ENCODE measurements around the gene SAFB.
A peak's percentile ranks its signal among the peaks of the same experiment; 100 is the strongest.
"Not testable (repeated sequence)": the region's sequence is repeated elsewhere in the genome, so short reads cannot be mapped to it uniquely, and the experiment has no call there.

The SAFB gene

DNA sequence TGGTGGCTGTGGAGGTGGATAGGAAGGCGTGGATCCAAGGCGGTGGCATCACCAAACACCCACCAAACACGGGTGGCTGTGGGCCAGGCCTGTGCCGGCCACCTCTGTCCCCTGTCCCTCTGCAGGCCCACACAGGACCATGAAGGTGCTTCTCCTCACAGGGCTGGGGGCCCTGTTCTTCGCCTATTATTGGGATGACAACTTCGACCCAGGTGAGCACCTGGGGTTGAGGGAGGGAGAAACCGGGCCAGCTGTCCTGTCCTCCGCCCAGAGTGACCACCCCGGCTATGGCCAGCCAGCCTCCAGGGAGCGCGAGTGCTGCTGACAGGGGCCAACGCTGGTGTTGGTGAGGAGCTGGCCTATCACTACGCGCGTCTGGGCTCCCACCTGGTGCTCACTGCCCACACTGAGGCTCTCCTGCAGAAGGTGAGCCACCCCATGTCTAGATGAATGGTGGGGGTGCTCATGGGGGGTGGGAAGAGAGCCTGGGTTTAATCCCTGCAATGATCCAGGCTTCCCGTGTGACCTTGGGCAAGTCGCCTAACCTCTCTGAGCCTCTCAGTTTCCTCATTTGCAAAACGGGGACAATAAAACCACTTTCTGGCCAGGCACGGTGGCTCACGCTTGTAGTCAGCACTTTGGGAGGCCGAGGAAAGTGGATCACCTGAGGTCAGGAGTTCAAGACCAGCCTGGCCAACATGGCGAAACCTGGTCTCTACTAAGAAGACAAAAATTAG lies 62.0 kb downstream of the SAFB start:
- no peak for DNase-seq (ENCODE audit: low spot score)

DNA sequence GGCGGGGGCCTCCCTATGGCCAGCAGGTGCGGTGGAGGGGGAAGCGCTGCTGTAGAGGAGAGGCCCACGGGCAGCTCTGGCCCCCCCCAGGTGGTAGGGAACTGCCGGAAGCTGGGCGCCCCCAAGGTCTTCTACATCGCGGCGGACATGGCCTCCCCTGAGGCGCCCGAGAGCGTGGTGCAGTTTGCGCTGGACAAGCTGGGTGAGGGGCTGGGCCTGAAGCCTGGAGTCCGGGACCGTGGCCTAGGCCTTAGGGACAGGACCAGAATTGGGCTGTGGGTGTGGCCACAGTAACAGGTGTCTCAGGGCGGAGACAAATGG lies 63.4 kb downstream of the SAFB start:
- DNase-seq (ENCODE audit: low spot score), result no peak

DNA sequence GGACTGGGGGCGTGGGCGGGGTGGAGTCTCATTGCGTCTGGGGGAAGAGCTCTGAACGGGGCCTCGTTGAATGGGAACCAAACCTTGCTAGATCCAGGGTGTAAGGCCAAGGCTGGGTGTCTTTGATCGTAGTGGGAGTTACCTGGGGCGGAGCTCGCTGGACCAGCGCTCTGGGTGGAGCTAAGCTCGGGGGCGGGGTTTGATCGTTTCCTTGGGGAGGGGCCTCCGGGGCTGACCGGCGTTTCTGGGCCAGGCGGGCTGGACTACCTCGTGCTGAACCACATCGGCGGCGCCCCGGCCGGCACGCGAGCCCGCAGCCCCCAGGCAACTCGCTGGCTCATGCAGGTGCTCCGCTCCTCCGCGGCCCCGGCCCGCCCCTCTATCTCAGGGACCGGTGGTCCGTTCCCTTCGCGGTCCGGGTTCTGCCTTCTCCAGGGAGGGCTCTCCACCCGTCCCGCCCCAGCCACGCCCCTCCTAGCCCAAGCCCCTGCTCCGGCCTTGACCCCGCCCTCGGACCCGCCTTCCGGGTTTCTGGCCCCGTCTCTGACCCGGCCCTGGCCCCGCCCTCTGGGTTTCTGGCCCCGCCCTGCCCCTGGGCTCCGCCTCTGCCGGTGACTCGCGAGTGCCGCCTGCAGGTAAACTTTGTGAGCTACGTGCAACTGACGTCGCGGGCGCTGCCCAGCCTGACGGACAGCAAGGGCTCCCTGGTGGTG lies 63.9 kb downstream of the SAFB start:
- DNase-seq (ENCODE audit: low spot score), result peak; percentile 91

DNA sequence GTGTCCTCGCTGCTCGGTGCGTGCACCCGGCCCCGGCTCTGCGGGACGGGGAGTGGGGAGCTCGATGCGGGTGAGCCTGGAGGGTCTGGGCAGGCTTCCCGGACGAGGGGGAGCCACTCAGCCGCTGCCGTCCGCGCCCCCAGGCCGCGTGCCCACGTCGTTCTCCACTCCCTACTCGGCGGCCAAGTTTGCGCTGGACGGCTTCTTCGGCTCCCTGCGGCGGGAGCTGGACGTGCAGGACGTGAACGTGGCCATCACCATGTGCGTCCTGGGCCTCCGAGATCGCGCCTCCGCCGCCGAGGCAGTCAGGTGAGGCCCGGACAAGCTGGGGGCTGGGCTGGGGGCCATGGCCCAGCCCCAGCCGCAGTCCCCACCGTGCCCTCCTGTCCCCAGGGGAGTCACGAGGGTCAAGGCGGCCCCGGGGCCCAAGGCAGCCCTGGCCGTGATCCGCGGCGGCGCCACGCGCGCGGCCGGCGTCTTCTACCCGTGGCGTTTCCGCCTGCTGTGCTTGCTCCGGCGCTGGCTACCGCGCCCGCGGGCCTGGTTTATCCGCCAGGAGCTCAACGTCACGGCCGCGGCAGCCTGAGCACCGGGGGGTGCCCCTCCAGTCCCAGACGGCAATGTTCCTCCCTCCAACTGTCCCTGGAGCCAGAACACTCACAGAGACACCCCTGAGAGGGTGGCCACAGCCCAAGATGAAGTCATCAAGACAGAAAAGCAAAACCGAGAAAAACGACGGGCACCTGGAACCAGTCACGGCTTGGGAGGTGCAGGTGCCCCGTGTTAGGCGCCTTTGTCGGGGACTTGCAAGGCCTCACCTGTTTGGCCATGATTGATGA lies 64.7 kb downstream of the SAFB start:
- DNase-seq (ENCODE audit: low spot score), result no peak

DNA sequence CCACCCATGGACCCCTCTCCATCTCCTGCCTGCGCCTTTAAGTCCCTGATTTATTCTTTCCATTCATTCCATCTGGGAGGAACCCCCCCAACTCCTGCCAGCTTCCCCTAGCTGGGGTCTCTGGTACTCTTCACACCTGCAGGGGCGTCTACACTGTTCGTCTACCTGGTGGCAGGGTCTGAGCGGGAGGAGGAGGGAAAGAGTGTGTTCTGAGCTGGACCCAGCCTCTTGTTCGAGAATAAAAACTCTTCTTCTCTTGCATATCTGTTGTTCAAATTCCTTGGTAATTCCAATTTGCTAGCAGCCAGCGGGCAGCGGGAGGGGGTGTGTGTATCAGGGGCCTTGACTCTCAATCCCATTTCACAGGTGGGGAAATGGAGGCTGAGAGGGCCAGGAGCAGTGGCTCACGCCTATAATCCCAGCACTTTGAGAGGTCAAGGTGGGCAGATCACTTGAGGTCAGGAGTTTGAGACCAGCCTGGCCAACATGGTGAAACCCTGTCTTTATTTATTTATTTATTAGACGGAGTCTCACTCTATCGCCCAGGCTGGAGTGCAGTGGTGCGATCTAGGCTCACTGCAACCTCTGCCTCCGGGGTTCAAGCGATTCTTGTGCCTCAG lies 65.5 kb downstream of the SAFB start:
- DNase-seq (ENCODE audit: low spot score), result not testable (repeated sequence)

DNA sequence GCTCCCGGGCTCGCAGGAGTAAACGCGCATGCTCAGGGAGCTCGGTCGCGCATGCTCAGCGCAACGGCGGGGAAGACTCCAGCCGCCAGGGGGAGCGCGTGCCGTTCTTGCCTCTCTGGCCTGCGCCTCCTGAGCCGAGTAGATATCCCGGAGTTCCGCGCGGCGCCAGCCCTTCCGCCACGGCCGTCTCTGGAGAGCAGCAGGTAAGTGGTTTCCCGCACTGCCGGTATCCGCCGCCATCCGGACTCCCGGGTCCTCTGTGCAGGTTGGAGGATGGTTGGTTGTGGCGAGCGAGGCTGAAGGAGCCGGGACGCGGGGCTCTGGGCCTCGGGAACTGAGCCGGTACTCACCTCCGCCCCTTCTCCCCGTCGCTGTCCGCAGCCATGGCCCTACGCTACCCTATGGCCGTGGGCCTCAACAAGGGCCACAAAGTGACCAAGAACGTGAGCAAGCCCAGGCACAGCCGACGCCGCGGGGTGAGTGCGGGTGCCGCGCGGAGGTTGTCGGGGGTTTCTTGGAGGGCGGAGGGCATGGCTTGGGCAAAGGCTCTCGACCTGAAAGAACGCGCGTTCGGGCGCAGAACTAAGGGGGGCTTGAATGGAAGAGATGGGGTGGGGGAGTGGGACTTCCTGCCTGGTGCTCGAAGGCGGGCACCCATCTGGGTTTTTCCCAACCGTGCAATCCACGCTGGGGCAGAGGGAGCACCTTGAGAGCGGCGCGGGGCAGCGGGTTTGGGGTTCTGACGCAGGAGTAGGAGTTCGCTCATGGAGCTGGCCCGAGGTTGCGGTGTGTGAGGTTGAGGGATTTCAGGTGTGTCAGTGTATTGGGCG lies 67.5 kb downstream of the SAFB start, which contains the start of gene RPL36:
Gene RPL36, plus strand, starts transcription at position 171 of the 830 bp plus-strand sequence. Its CDS starts 213 bp downstream, at position 384.
- DNase-seq (ENCODE audit: low spot score), result peak; percentile 96

DNA sequence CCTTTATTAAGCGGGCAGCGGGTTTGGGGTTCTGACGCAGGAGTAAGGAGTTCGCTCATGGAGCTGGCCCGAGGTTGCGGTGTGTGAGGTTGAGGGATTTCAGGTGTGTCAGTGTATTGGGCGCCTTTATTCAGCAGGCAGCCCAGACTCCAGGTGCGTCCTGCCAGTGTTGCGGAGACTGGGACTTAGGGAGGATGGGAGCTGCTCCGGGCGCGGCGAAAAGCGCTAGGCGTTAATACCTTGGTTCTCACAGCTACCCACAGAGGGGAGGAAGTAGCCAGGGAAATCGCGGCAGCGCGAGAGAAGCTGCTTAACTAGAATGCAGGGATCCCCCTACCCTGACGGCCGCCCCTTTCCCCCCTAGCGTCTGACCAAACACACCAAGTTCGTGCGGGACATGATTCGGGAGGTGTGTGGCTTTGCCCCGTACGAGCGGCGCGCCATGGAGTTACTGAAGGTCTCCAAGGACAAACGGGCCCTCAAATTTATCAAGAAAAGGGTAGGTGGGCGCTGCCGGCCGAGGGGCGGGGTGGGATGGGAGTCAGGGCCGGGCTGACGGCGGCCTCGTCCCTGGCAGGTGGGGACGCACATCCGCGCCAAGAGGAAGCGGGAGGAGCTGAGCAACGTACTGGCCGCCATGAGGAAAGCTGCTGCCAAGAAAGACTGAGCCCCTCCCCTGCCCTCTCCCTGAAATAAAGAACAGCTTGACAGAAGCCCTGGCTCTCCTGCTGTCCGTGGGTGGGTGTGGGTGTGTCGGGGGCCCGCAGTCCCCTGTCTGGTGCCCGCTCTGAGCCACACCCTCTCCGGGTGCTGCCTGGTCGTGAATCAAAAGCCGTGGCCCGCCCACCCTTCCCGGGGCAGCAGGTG lies 68.3 kb downstream of the SAFB start:
- DNase-seq (ENCODE audit: low spot score), result peak; percentile 52

DNA sequence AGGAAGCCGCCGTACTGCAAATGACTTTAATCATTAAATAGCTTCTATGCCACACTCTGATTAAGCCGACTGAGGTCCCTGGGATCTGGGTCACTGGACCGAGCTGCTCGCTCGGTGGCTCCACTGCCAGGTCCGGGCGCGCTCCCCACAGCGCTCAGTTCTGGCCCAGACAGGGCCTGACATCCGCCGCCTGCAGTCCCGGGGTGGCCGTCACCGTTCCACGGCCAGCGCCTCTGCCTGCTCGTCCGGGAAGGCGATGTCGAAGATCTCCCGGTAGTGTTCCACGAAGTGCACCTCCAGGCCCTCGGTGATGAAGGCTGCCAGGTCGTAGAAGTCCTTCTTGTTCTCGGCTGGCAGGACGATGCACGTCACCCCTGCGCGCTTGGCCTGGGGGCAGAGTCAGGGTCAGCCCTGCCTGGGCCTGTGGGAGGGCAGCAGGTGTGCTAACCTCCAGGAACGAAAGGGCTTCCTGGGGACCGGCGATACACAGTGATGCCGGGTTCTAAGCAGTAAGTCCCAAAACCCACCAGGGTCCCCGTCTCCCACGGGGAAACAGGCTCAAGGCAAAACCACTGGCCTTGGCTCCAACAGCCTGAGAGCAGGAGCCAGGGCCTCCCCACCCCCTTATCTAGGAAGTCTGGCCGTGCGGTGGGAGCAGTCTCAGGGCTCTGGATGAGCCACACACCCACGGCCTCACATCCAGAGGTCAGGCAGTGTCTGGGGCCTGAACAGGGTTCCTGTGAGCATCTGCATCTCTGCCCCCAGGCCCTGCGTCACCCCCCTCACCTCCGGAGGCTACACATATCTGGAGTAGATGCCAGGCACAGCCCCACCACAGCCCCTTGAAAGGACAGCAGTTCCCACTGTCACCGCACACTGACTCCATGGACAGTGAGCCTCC lies 69.2 kb downstream of the SAFB start:
- DNase-seq (ENCODE audit: low spot score), result no peak

DNA sequence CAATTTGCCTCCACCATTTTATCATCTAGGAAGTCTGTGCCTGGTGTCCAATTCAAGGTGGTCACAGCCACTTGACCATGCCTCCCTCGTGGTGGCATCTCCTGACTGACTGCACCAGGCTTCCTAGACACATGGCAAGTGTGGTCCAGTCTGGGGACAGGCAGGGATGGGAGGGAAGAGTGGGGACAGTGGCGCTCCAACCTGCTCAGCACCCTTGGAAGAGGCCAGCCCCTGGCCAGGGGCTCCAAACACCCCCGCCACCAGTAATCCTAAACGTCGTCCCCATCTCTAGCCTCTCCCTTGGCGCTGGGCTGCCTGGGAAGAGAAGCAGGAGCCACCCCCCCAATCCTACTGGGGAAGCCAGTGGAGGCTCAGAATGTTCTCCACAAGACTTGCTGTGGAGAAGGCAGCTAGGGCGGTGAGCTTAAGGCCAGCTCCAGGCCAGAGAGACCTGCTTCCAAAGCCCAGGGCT lies 69.9 kb downstream of the SAFB start:
- no peak for DNase-seq (ENCODE audit: low spot score)

DNA sequence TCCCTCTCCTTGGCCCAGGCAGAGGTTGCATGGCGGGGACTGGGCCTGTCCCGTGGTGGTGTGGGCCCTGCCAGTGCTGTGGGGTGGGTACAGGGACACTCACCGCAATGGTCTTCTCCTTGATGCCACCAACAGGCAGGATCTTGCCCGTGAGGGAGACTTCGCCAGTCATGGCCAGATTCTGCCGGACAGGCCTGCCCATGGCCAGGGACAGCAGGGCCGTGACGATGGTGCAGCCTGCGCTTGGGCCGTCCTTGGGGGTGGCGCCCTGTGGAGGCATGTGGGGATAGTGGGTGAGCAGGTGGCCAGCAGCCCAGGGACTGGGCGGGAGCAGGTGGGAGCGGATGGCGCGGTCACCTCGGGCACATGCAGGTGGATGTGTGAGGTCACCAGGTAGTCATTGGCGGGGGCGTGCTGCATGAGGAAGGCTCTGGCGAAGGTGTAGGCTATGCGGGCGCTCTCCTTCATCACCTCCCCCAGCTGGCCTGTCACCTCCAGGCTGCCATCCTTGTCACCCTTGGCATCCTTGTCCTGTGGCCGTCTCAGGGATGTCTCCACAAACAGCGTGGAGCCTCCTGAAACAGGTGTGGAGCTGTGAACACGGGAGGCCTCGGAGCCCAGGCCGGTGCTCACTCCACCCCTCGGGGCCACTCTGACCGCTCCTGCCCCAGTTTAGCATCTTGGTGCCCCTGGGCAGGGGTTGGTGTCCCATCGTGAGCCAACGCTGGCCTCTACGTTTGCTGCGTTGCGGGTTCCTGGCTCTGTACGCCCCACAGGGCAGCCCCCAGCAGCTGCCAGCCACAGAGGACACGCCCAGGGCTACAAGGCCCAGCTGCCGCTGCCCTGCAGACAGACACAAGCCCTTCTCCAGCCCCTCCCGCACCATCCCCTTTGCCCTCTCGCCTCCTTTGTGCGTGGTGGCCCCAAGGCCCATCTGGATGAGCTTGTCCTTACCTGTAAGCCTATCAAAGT lies 70.6 kb downstream of the SAFB start:
- DNase-seq (ENCODE audit: low spot score), result no peak

DNA sequence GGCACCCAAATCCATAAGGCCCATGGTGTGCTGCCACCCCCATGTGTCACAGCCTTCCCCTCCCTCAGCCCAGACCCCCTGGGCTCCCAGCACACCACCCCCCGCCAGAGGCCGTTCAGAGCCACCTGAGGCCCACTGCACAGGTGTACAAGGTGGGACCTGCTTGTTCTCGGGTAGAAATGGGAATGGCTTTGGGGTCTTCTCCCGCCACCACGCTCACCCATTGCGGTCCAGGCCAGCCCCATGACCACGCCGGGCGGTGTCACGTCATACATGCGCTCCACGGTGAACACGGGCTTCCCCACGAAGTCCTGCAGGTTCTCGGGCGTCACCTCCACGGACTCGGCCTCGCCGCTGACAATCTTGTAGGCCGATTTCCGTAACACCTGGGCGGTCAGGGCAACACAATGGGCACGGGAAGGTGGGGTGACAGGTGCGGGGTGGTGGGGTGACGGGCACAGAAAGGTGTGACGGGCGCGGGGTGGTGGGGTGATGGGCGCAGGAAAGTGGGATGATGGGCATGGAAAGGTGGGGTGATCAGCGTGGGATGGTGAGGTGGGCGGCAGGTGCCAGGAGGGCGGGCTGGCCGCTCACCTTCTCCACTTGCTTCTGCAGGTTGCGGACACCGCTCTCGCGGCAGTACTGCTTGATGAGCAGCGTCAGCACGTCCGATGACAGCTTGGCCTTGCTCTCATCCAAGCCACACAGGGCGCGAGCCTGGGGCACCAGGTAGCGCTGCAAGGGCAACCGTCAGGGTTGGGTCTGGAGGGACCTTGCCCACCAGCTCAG lies 71.5 kb downstream of the SAFB start:
- no peak for DNase-seq (ENCODE audit: low spot score)

DNA sequence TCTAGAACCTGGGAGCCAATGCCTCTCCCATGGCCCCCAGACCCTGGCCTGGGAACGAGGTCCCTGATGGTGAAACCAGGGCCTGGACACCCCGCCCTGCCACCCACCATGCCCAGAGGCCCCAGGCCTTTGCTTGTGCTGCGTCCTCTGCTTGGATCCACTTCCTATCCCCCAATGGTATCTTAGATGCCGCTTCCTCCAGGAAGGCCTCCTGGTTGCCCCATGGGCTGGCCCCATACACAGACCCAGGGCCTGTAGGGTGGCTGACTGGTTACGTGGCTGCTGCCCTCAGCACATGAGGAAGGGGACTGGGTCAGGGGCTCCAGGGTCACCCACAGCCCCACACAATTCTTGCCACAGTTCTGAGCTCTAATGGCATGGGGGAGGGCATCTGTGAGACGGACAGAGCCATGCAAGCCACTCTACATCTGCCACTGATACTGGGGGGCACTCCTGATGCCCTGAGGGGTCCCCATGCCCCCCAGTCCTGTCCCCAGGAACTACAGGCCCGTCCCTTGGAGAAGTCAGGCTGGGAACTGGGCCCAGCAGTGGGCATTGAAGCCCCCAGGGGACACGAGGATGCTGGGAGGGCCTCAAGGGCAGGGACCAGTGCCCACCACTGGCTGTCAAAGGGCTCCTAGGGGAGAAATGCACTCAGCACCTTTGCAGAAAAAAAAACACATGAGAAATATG lies 72.2 kb downstream of the SAFB start:
- DNase-seq (ENCODE audit: low spot score), result no peak

DNA sequence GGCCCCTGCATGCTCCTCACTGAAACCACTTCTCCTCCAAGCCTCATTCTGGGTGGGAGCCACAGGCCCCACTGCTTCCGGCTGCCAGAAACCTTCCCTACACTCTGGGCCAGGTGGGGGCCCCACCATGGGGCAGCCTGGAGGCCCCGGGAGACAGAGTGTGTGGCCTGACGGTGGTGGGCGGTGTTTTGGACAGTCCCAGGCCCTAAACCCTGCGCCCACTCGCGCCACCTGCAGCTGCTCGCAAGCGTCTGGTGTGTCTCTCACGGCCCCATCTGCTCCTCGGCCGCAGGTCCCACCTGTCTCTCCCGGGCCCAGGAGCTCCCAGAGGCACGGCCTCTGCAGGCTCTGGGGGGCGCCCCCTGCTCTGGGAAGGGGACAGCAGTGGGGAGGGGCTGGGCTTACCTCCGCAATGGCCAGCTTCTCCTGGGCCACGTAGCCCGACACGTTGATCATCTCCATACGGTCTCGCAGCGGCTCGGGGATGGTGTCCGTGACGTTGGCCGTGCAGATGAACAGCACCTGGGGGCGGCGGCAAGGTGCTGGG lies 72.8 kb downstream of the SAFB start:
- no peak for DNase-seq (ENCODE audit: low spot score)

DNA sequence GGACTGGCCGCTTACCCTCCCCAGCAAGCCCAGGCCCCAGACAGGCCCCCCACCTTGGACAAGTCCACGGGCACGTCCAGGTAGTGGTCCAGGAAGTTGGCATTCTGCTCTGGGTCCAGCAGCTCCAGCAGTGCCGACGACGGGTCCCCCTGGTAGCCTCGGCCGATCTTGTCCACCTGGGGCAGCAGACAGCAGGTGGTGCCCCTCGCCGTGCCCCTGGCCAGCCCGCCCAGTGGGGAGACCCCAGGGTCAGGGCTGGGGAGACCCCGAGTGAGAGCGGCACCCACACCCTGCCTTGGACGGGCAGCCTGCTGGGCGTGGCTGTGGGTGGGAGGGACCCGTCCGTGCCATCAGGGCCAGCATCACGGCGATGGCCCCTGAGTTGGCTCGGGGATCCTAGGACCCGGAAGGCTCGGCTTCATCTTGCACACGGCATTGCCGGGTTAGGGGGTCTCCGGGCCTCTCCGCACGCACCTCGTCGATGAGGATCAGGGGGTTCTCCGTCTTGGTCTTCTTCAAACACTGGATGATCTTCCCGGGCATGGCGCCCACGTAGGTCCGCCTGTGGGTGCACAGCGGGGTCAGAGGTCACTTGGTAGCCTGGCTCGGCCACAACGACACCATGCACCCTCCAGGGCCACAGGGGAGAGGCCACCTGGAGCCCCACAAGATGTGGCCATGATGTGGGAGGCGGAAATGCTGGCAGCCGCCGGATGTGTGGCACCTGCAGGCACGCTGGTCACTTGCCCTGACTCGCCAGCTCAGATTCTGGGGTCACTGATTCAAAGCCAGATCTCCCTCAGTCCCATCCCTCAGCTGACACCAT lies 73.5 kb downstream of the SAFB start:
- no peak for DNase-seq (ENCODE audit: low spot score)

Measured in Ammon's horn (tissue), 1 donor.